Measurements from ENCODE around the gene MAPK6.
A peak's percentile ranks its signal among the peaks of the same experiment; 100 is the strongest.
"Not testable (repeated sequence)": the region's sequence is repeated elsewhere in the genome, so short reads cannot be mapped to it uniquely, and the experiment has no call there.

MAPK6 gene

GRCh38 chr15:52083603-52084002, 64.6 kb downstream of the MAPK6 start:
- DNase-seq = no peak

GRCh38 chr15:52085299-52085698, 66.3 kb downstream of the MAPK6 start:
- DNase-seq = no peak

GRCh38 chr15:52086011-52086786, 67.2 kb downstream of the MAPK6 start:
- no peak for DNase-seq

GRCh38 chr15:52090193-52090592, 71.2 kb downstream of the MAPK6 start:
- DNase-seq = no peak

- no peak for DNase-seq
Observed at GRCh38 chr15:52093167-52093538, 74.1 kb downstream of the MAPK6 start.

- DNase-seq = no peak
Observed at GRCh38 chr15:52093539-52094510, 74.8 kb downstream of the MAPK6 start.

- DNase-seq = no peak
Observed at GRCh38 chr15:52094811-52095584, 76.0 kb downstream of the MAPK6 start.

GRCh38 chr15:52095597-52096262, 76.7 kb downstream of the MAPK6 start:
- no peak for DNase-seq

GRCh38 chr15:52096536-52096935, 77.5 kb downstream of the MAPK6 start:
- DNase-seq = not testable (repeated sequence)

GRCh38 chr15:52097180-52097579, 78.2 kb downstream of the MAPK6 start:
- DNase-seq = no peak

- no peak for DNase-seq
Observed at GRCh38 chr15:52098323-52098722, 79.3 kb downstream of the MAPK6 start.

GRCh38 chr15:52099651-52100272, 80.7 kb downstream of the MAPK6 start:
- no peak for DNase-seq

- DNase-seq = peak in 1 of 2 donors; percentile 64
Observed at GRCh38 chr15:52100807-52101442, 81.9 kb downstream of the MAPK6 start.

- no peak for DNase-seq
Observed at GRCh38 chr15:52101542-52102323, 82.7 kb downstream of the MAPK6 start.

GRCh38 chr15:52102463-52102862, 83.4 kb downstream of the MAPK6 start:
- DNase-seq = no peak

- peak in 1 of 2 donors; percentile 13 for DNase-seq
Observed at GRCh38 chr15:52103217-52104207, 84.5 kb downstream of the MAPK6 start.

GRCh38 chr15:52104532-52105004, 85.5 kb downstream of the MAPK6 start:
- DNase-seq = no peak

GRCh38 chr15:52105846-52106245, 86.8 kb downstream of the MAPK6 start:
- no peak for DNase-seq

- no peak for DNase-seq
Observed at GRCh38 chr15:52106641-52107040, 87.6 kb downstream of the MAPK6 start.
